Lung (tissue), 12 donors: ENCODE results near the gene BRS3. TPM values are rescaled to one million over a fixed set of nuclear protein-coding genes. Genes with fewer than 3 reads are reported as not detected.

Source experiments
- ATAC-seq: fragments of 200-7000 bp; cut with Tn5 transposase; one replicate; pipeline ENCODE4 v1.9.1; 2020; ENCODE audit warnings: moderate number of reproducible peaks; ENCODE audit not compliant: insufficient read depth, low FRiP score
- DNase-seq, 3 donors: peaks; one replicate each; pipeline ENCODE4 v3.0.0-alpha.2; 2013 to 2017
- H3K27ac ChIP-seq, 2 donors: one replicate each; pipeline ENCODE4 v1.5.1; 2013; ENCODE audit warnings: mild to moderate bottlenecking in 2 of 2, moderate library complexity in 2 of 2, control low read depth in 1 of 2, inconsistent platforms in 1 of 2, low read depth in 1 of 2, low read length in 1 of 2
- H3K27me3 ChIP-seq, 3 donors: one replicate each; pipeline ENCODE4 v1.5.1; 2013; ENCODE audit warnings: low read length in 2 of 3; ENCODE audit not compliant: control insufficient read depth in 3 of 3, insufficient read depth in 3 of 3
- H3K36me3 ChIP-seq, 4 donors: one replicate each; pipeline ENCODE4 v1.5.1; 2013; ENCODE audit warnings: low read length in 4 of 4, mild to moderate bottlenecking in 1 of 4, moderate library complexity in 1 of 4; ENCODE audit not compliant: control insufficient read depth in 4 of 4, insufficient read depth in 4 of 4
- H3K4me1 ChIP-seq, 5 donors: one replicate each; pipeline ENCODE4 v1.5.1; 2013; ENCODE audit warnings: low read length in 5 of 5, mild to moderate bottlenecking in 2 of 5, moderate library complexity in 1 of 5; ENCODE audit not compliant: control insufficient read depth in 5 of 5, insufficient read depth in 5 of 5
- H3K4me3 ChIP-seq: one replicate; pipeline ENCODE4 v1.5.1; 2013; ENCODE audit warnings: mild to moderate bottlenecking, control low read depth, moderate library complexity
- H3K9ac ChIP-seq, 2 donors: one replicate each; pipeline ENCODE4 v1.5.1; 2013; ENCODE audit warnings: low read length in 2 of 2, control low read depth in 1 of 2; ENCODE audit not compliant: insufficient read depth in 1 of 2
- H3K9me3 ChIP-seq, 4 donors: one replicate each; pipeline ENCODE4 v1.5.1; 2013; ENCODE audit warnings: low read length in 3 of 4, mild to moderate bottlenecking in 1 of 4, moderate library complexity in 1 of 4; ENCODE audit not compliant: control insufficient read depth in 4 of 4, insufficient read depth in 3 of 4
- CTCF ChIP-seq: IDR thresholded peaks from 2 replicates; pipeline ENCODE4 v1.5.1; 2012; ENCODE audit warnings: mild to moderate bottlenecking; ENCODE audit errors: control extremely low read depth, extremely low read depth
- WGBS, 2 donors: extraction: QIAGEN DNeasy Blood & Tissue Kit; methylation state at CpG; one replicate each; pipeline ENCODE4 v1.1.7; 2013; 5-methylcytosine and 5-hydroxymethylcytosine counted together
- polyA plus RNA-seq, 2 donors: library from polyadenylated mRNA; stranded (reverse); fragments of 200-250 nt; gene quantifications; one replicate each; pipeline ENCODE4 v1.2.1, GENCODE V29; 2013
- total RNA-seq, 2 donors: library from RNA; depleted of rRNA in 1 of 2; stranded (reverse); fragments of >200 nt in 1 of 2; gene quantifications; one replicate each; pipeline ENCODE4 v1.2.1, GENCODE V29; 2014 to 2021
- donor health status: control.
- donor health status: control.
- donor health status: Bipolar disorder and iron deficiency.
- donor health status: healthy.
- donor health status: DM: yes; HTN: yes; CAD: no.

Gene BRS3
- total and polyA plus RNA-seq, 4 donors, result not detected

- H3K4me1 ChIP-seq, result no peaks in the 10 kb centered on the region
- ATAC-seq, result no peak
- no peak overlapping the region for H3K9ac ChIP-seq
- no peaks in the 10 kb centered on the region for H3K9me3 ChIP-seq
- DNase-seq, result no peak
- H3K27me3 ChIP-seq, result peaks cover 4 to 42% (median 30%) of the 10 kb centered on the region in 3 donors
- TF ChIP-seq CTCF, result no peak
- H3K27ac ChIP-seq, result no peak overlapping the region
- H3K4me3 ChIP-seq, result no peak overlapping the region
- WGBS, 2 donors, result 47 to 72% methylated on average over 5 of the region's 5 CpGs
- no peaks in the 10 kb centered on the region for H3K36me3 ChIP-seq
Measured at GRCh38 chrX:136488706-136489105, 959 bp downstream of the BRS3 start.

GRCh38 chrX:136491832-136492231 is 4.1 kb downstream of the BRS3 start:
- H3K4me3 ChIP-seq, result no peak overlapping the region
- ATAC-seq (no peak), DNase-seq (no peak)
- TF ChIP-seq CTCF, result no peak
- no peaks in the 10 kb centered on the region for H3K9me3 ChIP-seq
- peaks cover 0 to 35% (median 26%) of the 10 kb centered on the region in 3 donors for H3K27me3 ChIP-seq
- H3K36me3 ChIP-seq, result no peaks in the 10 kb centered on the region
- H3K9ac ChIP-seq, result no peak overlapping the region
- peaks cover 0 to 5% (median 0%) of the 10 kb centered on the region in 5 donors for H3K4me1 ChIP-seq
- H3K27ac ChIP-seq, result no peak overlapping the region
- 51 to 65% methylated on average over 6 of the region's 6 CpGs for WGBS, 2 donors

GRCh38 chrX:136493011-136493410 is 5.3 kb downstream of the BRS3 start:
- H3K36me3 ChIP-seq, result no peaks in the 10 kb centered on the region
- H3K27ac ChIP-seq, result no peak overlapping the region
- no peak for DNase-seq
- TF ChIP-seq CTCF, result no peak
- no peaks in the 10 kb centered on the region for H3K9me3 ChIP-seq
- H3K4me1 ChIP-seq, result peaks cover 0 to 5% (median 0%) of the 10 kb centered on the region in 5 donors
- H3K4me3 ChIP-seq, result no peak overlapping the region
- ATAC-seq, result no peak
- peaks cover 0 to 32% (median 25%) of the 10 kb centered on the region in 3 donors for H3K27me3 ChIP-seq
- 9 to 15% methylated on average over 1 of the region's 1 CpG for WGBS, 2 donors
- H3K9ac ChIP-seq, result no peak overlapping the region

GRCh38 chrX:136495043-136495442 is 7.3 kb downstream of the BRS3 start:
- 25 to 62% methylated on average over 4 of the region's 4 CpGs for WGBS, 2 donors
- no peak overlapping the region for H3K27ac ChIP-seq
- ATAC-seq (no peak), DNase-seq (no peak)
- peaks cover 0 to 5% (median 0%) of the 10 kb centered on the region in 5 donors for H3K4me1 ChIP-seq
- no peaks in the 10 kb centered on the region for H3K36me3 ChIP-seq
- peaks cover 0 to 18% (median 17%) of the 10 kb centered on the region in 3 donors for H3K27me3 ChIP-seq
- H3K9me3 ChIP-seq, result no peaks in the 10 kb centered on the region
- TF ChIP-seq CTCF, result no peak
- H3K9ac ChIP-seq, result no peak overlapping the region
- no peak overlapping the region for H3K4me3 ChIP-seq
